PFSK-1 (cell line): ENCODE data around the gene LDB2.

Experiments
- REST ChIP-seq, 2 experiments: IDR thresholded peaks; 2 replicates each; pipeline versions ENCODE4 v1.6.1 to v1.8.0; 2011 to 2012; ENCODE audit warnings: low read depth in 2 of 2, low read length in 2 of 2, control low read depth in 1 of 2, inconsistent platforms in 1 of 2, mild to moderate bottlenecking in 1 of 2, moderate library complexity in 1 of 2; ENCODE audit not compliant: insufficient read depth in 1 of 2
- SIN3A ChIP-seq: IDR thresholded peaks from 2 replicates; pipeline ENCODE4 v1.6.1; 2012; ENCODE audit warnings: mild to moderate bottlenecking, low read length, moderate library complexity, borderline replicate concordance; ENCODE audit not compliant: insufficient read depth
- TAF1 ChIP-seq: IDR thresholded peaks from 2 replicates; pipeline ENCODE4 v1.6.1; 2012; ENCODE audit warnings: low read length, control low read depth, borderline replicate concordance; ENCODE audit not compliant: insufficient read depth

GRCh38 chr4:16682975-16683374 is 215.5 kb downstream of the LDB2 start:
- TF ChIP-seq SIN3A = no peak
- TF ChIP-seq TAF1 = no peak
- TF ChIP-seq REST (IDR thresholded peaks at IDR 0.05; ENCODE audit: insufficient read depth in 1 of 2, low read depth in 2 of 2, low read length in 2 of 2) = no peak
